ENCODE measurements around the gene SORCS1. TPM values are rescaled to one million over a fixed set of nuclear protein-coding genes. Genes with fewer than 3 reads are reported as not detected.

The SORCS1 gene
- total and polyA plus RNA-seq, 2 of the 8 experiments (the other 6 are each of a cell fraction or from before 2014, with no cell fraction given), result 4.1 to 4.6 TPM

DNA sequence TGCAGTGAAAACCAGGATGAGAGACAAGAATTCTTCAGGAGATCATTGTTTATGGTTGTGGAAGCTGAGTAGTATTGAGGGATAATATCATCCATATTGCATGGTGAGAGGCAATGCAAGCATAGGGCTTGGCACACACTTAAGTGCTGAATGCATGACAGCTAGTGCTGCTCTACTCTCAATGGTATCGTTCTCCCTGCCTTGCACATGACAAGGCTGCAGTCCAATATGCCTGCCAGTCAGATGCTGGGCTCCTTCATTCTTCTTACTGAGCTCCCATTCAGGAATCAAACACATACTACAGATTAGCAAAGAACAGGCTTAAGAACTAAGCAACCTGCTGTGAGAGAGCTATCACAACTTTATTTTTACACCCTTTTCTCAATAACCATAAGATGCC, 72.2 kb downstream of the SORCS1 start:
- Histone ChIP-seq H3K18ac (ENCODE audit: extremely low read depth, low read length) (no peak overlapping the region), H3K14ac (ENCODE audit: insufficient read length) (no peak overlapping the region), H4K8ac (ENCODE audit: extremely low read depth, insufficient read depth, low read length) (no peak overlapping the region), H3K4me3 (ENCODE audit: extremely low read depth in 1 of 4, insufficient read depth in 2 of 4, low read depth in 3 of 4, low read length in 4 of 4) (no peak overlapping the region), H2AK5ac (ENCODE audit: low read depth, low read length) (no peak overlapping the region), H4K91ac (replicated peaks; ENCODE audit: insufficient read length, low read length) (no peak overlapping the region), H3K27me3 (replicated peaks in 1 of 4; ENCODE audit: control insufficient read depth in 3 of 4, extremely low read depth in 1 of 4, insufficient read depth in 3 of 4, low read length in 3 of 4) (no peaks in the 10 kb centered on the region; a peak in 1 of 7 replicates), H2BK15ac (ENCODE audit: low read length) (no peak overlapping the region), H3K79me2 (ENCODE audit: control insufficient read depth in 1 of 2, insufficient read depth in 2 of 2, low read length in 2 of 2) (no peaks in the 10 kb centered on the region), H3K23ac (ENCODE audit: insufficient read length) (no peak overlapping the region), H3K23me2 (ENCODE audit: low read depth, low read length) (no peaks in the 10 kb centered on the region), H4K20me1 (replicated peaks in 1 of 2; ENCODE audit: control insufficient read depth in 1 of 2, insufficient read depth in 2 of 2, low read length in 2 of 2) (no peaks in the 10 kb centered on the region), H3K4ac (replicated peaks; ENCODE audit: insufficient read length, low read depth, low read length) (no peak overlapping the region), H3K56ac (replicated peaks; ENCODE audit: insufficient read length, low read depth, low read length) (no peak overlapping the region), H2BK20ac (ENCODE audit: low read length) (no peak overlapping the region), H2BK5ac (ENCODE audit: low read depth, low read length) (no peak overlapping the region), H3K36me3 (ENCODE audit: control insufficient read depth in 2 of 4, insufficient read depth in 4 of 4, low read length in 3 of 4) (no peaks in the 10 kb centered on the region), H3K4me2 (ENCODE audit: insufficient read depth in 1 of 2, low read depth in 2 of 2, low read length in 2 of 2) (no peak overlapping the region), H3K9ac (replicated peaks in 1 of 4; ENCODE audit: extremely low read depth in 1 of 4, low read depth in 3 of 4, low read length in 3 of 4) (no peak overlapping the region), H2AFZ (ENCODE audit: low read length) (no peak overlapping the region), H3K4me1 (replicated peaks in 1 of 4; ENCODE audit: control insufficient read depth in 3 of 4, insufficient read depth in 4 of 4, low read length in 3 of 4) (no peaks in the 10 kb centered on the region), H4K5ac (ENCODE audit: insufficient read length, low read depth, low read length) (no peak overlapping the region), H3K9me3 (ENCODE audit: insufficient read depth in 2 of 2, low read depth in 1 of 2, low read length in 1 of 2) (no peaks in the 10 kb centered on the region), H2BK120ac (replicated peaks; ENCODE audit: low read depth, low read length) (no peak overlapping the region), H3K79me1 (ENCODE audit: low read depth, low read length) (no peaks in the 10 kb centered on the region), H2BK12ac (ENCODE audit: low read depth, low read length) (no peak overlapping the region), H3K27ac (ENCODE audit: low read depth, low read length) (no peak overlapping the region)
- POLR2A ChIA-PET (ENCODE audit: partially characterized antibody), result interaction anchor here (0.9 kb wide), 1 partner anchor 8 kb away, joined by 6 read pairs; no protein-coding TSS in a partner anchor
- FAIRE-seq (no peak), DNase-seq (ENCODE audit: low read depth in 1 of 2, low spot score in 2 of 2) (no peak)
- CTCF ChIA-PET (ENCODE audit: partially characterized antibody), result interaction anchor here (0.8 kb wide), 1 partner anchor 267 kb away, joined by 4 read pairs; no protein-coding TSS in a partner anchor
- 100% methylated on average over 1 of the region's 1 CpG; no CpG with 5 or more reads in 1 of the 2 experiments for WGBS, 2 experiments (ENCODE audit: extremely low coverage in 1 of 2, insufficient coverage in 1 of 2, insufficient read length in 1 of 2, insufficient replicate concordance in 2 of 2, low coverage in 1 of 2, low lambda C conversion rate in 2 of 2, missing lambda C conversion rate in 1 of 2)
- TF ChIP-seq BRCA1 (IDR thresholded peaks at IDR 0.05; ENCODE audit: low read depth, low read length) (no peak), SP4 (IDR thresholded peaks at IDR 0.05; ENCODE audit: low read length) (no peak), RFX5 (IDR thresholded peaks at IDR 0.05; ENCODE audit: borderline replicate concordance, low read depth, low read length) (no peak), SIN3A (conservative IDR thresholded peaks at IDR 0.05 in 1 of 2, IDR thresholded peaks at IDR 0.05 in 1 of 2; ENCODE audit: low read depth in 1 of 2, low read length in 2 of 2) (no peak), EZH2 (IDR thresholded peaks at IDR 0.05; ENCODE audit: low read depth, low read length, severe bottlenecking) (no peak), SIX5 (IDR thresholded peaks at IDR 0.05; ENCODE audit: low read depth, low read length) (no peak), GABPA (IDR thresholded peaks at IDR 0.05; ENCODE audit: borderline replicate concordance, insufficient read depth, low read length) (no peak), FOSL1 (IDR thresholded peaks at IDR 0.05; ENCODE audit: insufficient read depth, low read depth, low read length) (no peak), CHD2 (IDR thresholded peaks at IDR 0.05; ENCODE audit: low read length) (no peak), SAP30 (IDR thresholded peaks at IDR 0.05; ENCODE audit: insufficient read depth, insufficient replicate concordance, low read length) (no peak), KDM4A (IDR thresholded peaks at IDR 0.05; ENCODE audit: low read depth, low read length, severe bottlenecking) (no peak), SIRT6 (IDR thresholded peaks at IDR 0.05; ENCODE audit: low read length) (no peak)
- TF ChIP-seq, protein P1, sequence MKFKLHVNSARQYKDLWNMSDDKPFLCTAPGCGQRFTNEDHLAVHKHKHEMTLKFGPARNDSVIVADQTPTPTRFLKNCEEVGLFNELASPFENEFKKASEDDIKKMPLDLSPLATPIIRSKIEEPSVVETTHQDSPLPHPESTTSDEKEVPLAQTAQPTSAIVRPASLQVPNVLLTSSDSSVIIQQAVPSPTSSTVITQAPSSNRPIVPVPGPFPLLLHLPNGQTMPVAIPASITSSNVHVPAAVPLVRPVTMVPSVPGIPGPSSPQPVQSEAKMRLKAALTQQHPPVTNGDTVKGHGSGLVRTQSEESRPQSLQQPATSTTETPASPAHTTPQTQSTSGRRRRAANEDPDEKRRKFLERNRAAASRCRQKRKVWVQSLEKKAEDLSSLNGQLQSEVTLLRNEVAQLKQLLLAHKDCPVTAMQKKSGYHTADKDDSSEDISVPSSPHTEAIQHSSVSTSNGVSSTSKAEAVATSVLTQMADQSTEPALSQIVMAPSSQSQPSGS (IDR thresholded peaks at IDR 0.05; ENCODE audit: low read length), result no peak
